Globus pallidus (tissue), 1 donor: ENCODE results near the gene CACNA1D.
"Not testable (repeated sequence)": the region's sequence is repeated elsewhere in the genome, so short reads cannot be mapped to it uniquely, and the experiment has no call there.

Source experiments
- DNase-seq: peaks from one replicate; pipeline ENCODE4 v3.0.0-alpha.2; 2015; ENCODE audit warnings: low spot score

CACNA1D gene

DNA sequence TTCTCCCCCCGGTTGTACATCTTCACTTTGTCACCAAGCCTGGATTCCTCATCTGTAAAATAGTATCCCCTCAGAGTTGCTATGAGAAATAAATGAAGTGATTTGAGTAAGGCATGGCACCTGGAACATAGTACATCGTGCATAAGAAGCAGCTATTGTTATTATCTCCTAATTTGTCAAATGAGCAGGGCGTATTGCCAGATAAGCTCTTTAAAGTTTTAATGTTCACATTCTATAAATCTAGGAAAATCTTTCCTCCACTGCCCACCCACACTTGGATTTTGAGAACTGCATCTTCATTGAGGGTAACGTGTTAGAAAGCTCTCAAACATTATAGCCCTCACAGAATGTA is 32.3 kb downstream of the CACNA1D start:
- no peak for DNase-seq

DNA sequence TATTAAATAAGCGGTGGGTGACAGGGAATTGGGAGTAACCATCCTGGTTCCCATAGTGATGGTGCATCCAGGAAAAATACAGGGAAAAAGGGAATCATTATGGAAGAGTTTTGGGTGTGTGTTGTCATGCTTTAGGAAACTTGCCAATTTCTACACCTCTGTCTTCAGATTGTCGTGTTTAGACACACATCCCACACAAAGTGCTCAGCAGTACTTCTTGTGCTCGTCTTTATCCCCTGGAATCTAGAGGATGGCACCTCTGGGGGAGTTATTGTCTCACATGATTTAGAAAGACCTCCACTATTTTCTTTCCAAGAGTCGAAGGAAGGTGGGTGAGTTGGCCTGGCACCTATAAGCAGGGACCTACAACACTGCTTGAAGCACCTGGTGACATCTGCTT is 35.8 kb downstream of the CACNA1D start:
- DNase-seq: no peak

GRCh38 chr3:53531749-53532148 is 37.3 kb downstream of the CACNA1D start:
- no peak for DNase-seq

- no peak for DNase-seq
These were observed 39.1 kb downstream of the CACNA1D start for GRCh38 chr3:53533472-53533871.

- no peak for DNase-seq
These were observed 39.8 kb downstream of the CACNA1D start for GRCh38 chr3:53534216-53534615.

GRCh38 chr3:53534676-53535400 is 40.4 kb downstream of the CACNA1D start:
- no peak for DNase-seq

DNA sequence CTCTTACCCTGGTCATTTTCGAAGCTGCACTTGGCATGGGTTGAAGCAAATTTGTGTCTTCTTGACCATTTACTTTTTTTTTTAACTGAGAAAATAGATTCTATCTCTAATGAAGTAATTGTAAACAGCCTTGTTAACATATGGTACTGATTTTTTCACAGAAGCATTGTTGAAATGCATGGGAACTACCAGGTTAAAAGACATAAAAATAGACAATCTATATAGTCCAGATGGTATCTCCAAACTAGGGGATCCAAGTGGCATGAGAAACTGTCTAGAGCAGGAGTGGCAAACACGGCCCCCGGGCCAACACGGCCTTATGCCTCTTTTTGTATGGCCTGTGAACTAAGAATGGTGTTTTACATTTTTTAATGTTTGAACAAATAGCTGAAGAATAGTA is 41.9 kb downstream of the CACNA1D start:
- no peak for DNase-seq

GRCh38 chr3:53544357-53544756 is 49.9 kb downstream of the CACNA1D start:
- no peak for DNase-seq

- DNase-seq: no peak
These were observed 51.0 kb downstream of the CACNA1D start for GRCh38 chr3:53545310-53545995.

DNA sequence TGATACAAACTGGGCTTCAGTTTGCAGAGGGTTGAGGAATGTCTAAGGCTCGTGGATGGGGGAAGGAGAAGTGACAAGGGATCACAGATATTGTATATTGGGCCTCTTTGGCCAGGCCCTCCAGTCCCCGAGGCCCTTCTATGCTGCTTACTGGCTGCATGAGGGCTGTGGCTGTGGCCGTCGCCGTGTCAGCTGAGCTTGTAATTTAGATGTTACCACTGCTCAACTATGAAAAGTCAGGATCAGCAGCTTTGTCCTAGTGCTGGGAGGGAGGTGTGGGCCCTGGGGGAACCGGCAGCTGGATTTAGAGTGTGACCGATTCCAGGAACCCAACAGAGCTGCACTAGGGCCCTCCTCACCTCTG is 51.6 kb downstream of the CACNA1D start:
- no peak for DNase-seq

DNA sequence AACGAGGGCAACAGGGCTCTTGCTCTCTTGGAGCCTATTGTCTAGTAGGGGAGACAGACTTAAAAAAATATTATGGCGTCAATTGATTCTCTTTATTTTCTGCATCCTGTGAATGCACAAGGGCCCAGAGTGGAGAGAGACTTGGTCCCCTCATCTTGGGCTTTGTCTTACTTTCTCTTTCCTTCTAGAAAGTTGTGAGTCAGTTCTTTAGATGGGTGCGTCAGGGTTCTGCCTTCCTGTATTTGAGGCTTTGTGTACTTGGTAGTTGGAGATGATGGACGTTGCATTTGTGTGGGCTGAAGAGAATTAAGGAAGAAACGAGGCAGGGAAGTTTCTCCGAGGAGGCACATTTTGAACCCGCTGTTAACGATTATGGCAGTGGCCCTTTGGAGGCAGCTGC is 52.9 kb downstream of the CACNA1D start:
- DNase-seq: no peak

DNA sequence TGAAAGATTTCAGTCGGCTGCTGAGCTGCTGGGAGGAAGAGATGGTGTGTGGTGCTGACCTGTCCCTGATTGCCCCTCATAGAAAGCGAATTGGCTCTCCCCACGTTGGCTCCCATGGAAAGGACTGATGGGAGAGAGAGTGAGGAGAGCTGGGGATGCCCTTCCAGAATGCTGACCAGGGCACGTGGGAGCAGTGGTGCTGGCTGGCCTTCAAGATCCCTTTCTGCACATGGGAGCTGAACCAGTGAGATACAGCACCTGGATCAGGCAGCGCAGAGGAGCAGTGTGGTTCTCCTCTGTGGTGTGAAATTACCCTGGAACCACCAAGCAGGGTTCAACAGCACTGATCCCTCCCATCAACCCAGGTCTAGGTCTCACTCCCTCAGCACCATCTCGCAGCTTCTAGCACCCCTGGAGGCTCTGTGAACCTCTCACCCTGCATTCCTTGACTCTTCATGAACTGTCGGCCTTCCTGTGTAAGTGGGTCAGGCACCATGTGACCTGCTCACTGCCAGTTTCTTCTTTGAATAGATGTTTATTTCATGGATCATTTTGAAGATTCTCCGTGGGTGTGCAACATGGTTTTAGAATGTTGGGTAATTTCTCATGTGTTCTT is 55.7 kb downstream of the CACNA1D start:
- no peak for DNase-seq

- DNase-seq: no peak
These were observed 56.9 kb downstream of the CACNA1D start for GRCh38 chr3:53551324-53551723.

- no peak for DNase-seq
These were observed 58.3 kb downstream of the CACNA1D start for GRCh38 chr3:53552730-53553129.

DNA sequence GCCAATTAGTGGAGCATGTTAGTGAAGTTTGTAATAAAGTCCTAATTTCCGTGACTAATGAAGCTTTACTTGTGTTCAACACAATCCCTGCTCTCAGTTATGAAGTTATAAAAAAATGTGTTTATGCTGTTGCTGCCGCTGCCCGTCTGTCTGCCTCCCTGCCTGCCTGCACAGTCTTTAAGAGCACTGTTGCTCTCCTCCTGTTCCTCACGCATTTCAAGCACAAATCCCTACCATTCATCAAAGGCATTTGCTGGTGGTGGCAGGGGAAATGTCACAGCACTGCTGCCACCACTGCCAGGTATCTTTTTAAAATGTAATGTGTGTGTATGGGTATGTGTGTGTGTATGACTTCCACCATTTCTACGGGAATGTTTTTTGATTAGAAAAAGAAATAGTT is 58.8 kb downstream of the CACNA1D start:
- no peak for DNase-seq

DNA sequence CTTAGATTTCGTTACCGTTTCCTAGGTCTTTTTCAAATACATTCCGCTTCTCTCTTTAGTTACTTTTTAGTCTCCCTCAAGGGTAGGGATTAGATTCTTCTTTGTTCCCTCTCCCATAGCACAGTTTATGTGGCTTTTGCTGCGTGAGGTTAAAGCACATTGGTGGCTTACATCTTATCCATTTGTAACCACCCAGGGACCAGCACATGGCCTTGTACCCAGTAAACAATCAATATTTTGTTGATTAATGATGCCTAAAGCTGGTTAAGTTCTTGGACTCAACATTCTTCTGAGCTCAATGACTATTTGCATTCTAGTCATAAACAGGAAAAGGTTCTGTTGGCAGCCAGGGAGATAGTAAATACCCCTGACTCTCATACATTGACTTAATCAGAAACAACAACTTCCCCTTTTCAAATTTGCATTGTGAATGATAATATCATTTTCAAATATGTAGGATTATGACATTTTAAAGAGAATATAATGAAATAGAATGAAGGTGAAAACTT is 60.2 kb downstream of the CACNA1D start:
- no peak for DNase-seq

- DNase-seq: no peak
These were observed 60.7 kb downstream of the CACNA1D start for GRCh38 chr3:53555068-53555588.

DNA sequence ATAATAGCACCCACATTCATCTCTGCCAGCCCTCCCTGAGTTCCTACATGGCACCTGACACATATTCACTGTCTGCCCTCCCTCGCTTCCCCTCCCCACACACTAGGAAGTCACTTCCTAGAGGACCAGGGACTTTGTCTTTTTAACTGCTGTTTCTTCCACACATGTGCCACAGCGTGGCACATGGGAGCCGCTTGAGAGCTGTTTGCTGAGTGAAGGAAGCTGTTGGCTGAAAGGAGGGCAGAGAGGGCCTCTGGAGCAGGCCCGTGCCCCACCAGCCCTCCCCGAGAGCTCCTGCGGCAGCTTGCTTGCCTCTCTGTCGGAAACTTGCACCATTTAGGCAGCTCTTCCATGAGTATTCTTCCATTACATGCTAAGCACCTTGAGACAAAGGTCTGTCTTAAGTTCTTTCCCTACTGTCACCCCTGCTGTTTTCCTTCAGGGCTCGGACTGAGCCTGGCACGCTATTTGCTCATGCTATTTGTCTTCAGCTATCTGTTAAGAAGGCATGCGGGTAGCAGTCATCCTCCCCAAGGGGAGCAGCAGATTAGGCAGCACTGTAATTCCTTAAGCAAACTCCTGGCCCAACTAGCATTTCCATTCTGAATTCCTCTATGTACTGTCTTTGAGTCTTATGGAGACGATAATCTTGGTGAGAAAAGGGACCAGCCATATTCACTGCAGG is 72.2 kb downstream of the CACNA1D start:
- no peak for DNase-seq

GRCh38 chr3:53570081-53570480 is 75.7 kb downstream of the CACNA1D start:
- DNase-seq: no peak

GRCh38 chr3:53570709-53571108 is 76.3 kb downstream of the CACNA1D start:
- no peak for DNase-seq

DNA sequence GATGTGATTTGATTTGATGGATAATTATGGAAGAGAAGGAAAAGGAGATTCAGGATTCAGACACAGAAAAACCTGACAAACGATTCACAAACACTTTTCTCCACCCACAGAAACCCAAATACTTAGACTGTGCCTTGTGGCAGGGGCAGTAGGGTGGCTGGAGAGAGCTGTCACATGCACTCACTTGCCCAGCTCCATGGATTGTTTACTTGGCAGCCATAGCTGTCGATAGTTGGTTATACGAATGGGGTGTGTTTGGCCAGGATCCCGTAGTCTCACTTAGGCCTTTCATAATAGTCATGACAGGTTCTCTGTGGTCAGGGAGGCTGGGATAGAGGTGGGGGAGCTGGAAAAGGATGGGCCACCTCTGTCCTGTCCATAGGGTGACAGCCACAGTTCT is 76.9 kb downstream of the CACNA1D start:
- DNase-seq: no peak

DNA sequence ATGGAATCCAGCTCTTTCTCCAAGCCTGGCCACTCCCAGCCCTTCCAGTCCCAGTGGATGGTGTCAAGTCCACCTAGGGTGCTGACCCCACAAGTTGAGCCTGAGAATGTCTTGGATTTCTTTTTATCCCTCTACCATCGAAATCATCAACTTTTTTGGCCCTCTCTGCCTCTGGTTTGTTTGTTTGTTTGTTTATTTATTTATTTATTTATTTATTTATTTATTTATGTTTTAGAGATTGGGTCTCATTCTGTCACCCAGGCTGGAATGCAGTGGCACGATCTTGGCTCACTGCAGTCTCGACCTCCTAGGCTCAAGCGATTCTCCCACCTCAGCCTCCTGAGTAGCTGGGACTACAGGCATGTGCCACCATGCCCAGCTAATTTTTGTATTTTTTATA is 77.8 kb downstream of the CACNA1D start:
- not testable (repeated sequence) for DNase-seq

GRCh38 chr3:53577506-53577905 is 83.1 kb downstream of the CACNA1D start:
- DNase-seq: peak; percentile 3
